ENCODE results near the gene GALNT18.

GRCh38 chr11:11476499-11476898 is 145.3 kb downstream of the GALNT18 start:
- TF ChIP-seq CTCF (IDR thresholded peaks at IDR 0.05; ENCODE audit: insufficient read depth, low read length, poor library complexity, severe bottlenecking), result no peak
- TF ChIP-seq EZH2phosphoT487 (conservative IDR thresholded peaks at IDR 0.05; ENCODE audit: low read length), result no peak

Measured in SU-DHL-6 (cell line).